GM12878 (cell line): ENCODE data around the gene ARRDC5. TPM values are rescaled to one million over a fixed set of nuclear protein-coding genes. Genes with fewer than 3 reads are reported as not detected.

Experiments used
- CHD1 ChIP-seq: IDR thresholded peaks from 2 replicates; pipeline ENCODE4 v1.6.1; 2012; ENCODE audit warnings: low read depth, low read length, improper control_type of control experiment
- CREM ChIP-seq: IDR thresholded peaks from 2 replicates; pipeline ENCODE4 v1.6.1; 2014; ENCODE audit warnings: antibody characterized with exemption, low read depth
- ESRRA ChIP-seq: IDR thresholded peaks from 2 replicates; pipeline ENCODE4 v1.6.1; 2012; ENCODE audit warnings: mild to moderate bottlenecking, low read length, improper control_type of control experiment
- EZH2 ChIP-seq: IDR thresholded peaks from 2 replicates; pipeline ENCODE4 v1.6.1; 2012; ENCODE audit warnings: low read depth, mild to moderate bottlenecking, control low read depth, inconsistent platforms, low read length, borderline replicate concordance; ENCODE audit not compliant: control insufficient read depth
- HDAC6 ChIP-seq: fragments of 200-600 bp; sonication (generic); IDR thresholded peaks from one replicate; pipeline ENCODE4 v1.8.0; 2017; ENCODE audit warnings: antibody characterized with exemption; ENCODE audit not compliant: unreplicated experiment
- KDM1A ChIP-seq: fragments of 200-600 bp; sonication (generic); IDR thresholded peaks from 2 replicates; pipeline ENCODE4 v1.6.1; 2016; ENCODE audit warnings: borderline replicate concordance
- KLF5 ChIP-seq: fragments of 450-650 bp; IDR thresholded peaks from 2 replicates; pipeline ENCODE4 v1.6.1; 2014; ENCODE audit warnings: mild to moderate bottlenecking; ENCODE audit not compliant: partially characterized antibody
- MXI1 ChIP-seq: fragments of 150-350 bp; IDR thresholded peaks from 2 replicates; pipeline ENCODE4 v1.6.1; 2011; ENCODE audit warnings: low read depth, mild to moderate bottlenecking, inconsistent platforms, low read length, improper control_type of control experiment
- NFIC ChIP-seq: IDR thresholded peaks from 2 replicates; pipeline ENCODE4 v1.6.1; 2012; ENCODE audit warnings: low read depth, mild to moderate bottlenecking, inconsistent platforms, low read length, moderate library complexity
- NR2C1 ChIP-seq: fragments of 450-650 bp; IDR thresholded peaks from 2 replicates; pipeline ENCODE4 v1.6.1; 2017; ENCODE audit warnings: antibody characterized with exemption, mild to moderate bottlenecking, moderate library complexity
- PAX5 ChIP-seq: IDR thresholded peaks from 2 replicates; pipeline ENCODE4 v1.6.1; 2011; ENCODE audit warnings: low read depth, low read length, borderline replicate concordance
- PML ChIP-seq: IDR thresholded peaks from 2 replicates; pipeline ENCODE4 v1.6.1; 2012; ENCODE audit warnings: low read length, inconsistent platforms
- POLR2AphosphoS5 ChIP-seq: IDR thresholded peaks from 2 replicates; pipeline ENCODE4 v1.6.1; 2011; ENCODE audit warnings: mild to moderate bottlenecking, low read length, inconsistent platforms
- POU2F2 ChIP-seq: IDR thresholded peaks from 3 replicates; pipeline ENCODE4 v1.6.1; 2011; ENCODE audit warnings: low read depth, mild to moderate bottlenecking, low read length, borderline replicate concordance
- RBBP5 ChIP-seq: fragments of 200-600 bp; sonication (generic); conservative IDR thresholded peaks from 2 replicates; pipeline ENCODE4 v1.6.1; 2016
- RCOR1 ChIP-seq: conservative IDR thresholded peaks from 2 replicates; pipeline ENCODE4 v1.6.1; 2012; ENCODE audit warnings: low read depth, low read length, improper control_type of control experiment
- RELA ChIP-seq: fragments of 450-650 bp; IDR thresholded peaks from 2 replicates; pipeline ENCODE4 v1.8.0; 2014; ENCODE audit warnings: borderline replicate concordance; ENCODE audit not compliant: partially characterized antibody
- RUNX3 ChIP-seq: IDR thresholded peaks from 2 replicates; pipeline ENCODE4 v1.6.1; 2012; ENCODE audit warnings: low read length, inconsistent platforms
- SIN3A ChIP-seq: IDR thresholded peaks from 2 replicates; pipeline ENCODE4 v1.6.1; 2012; ENCODE audit warnings: low read depth, low read length, improper control_type of control experiment
- SREBF1 ChIP-seq: IDR thresholded peaks from 2 replicates; pipeline ENCODE4 v1.6.1; 2012; ENCODE audit warnings: mild to moderate bottlenecking, low read length
- ZNF622 ChIP-seq: fragments of 450-650 bp; IDR thresholded peaks from 2 replicates; pipeline ENCODE4 v1.6.1; 2017; ENCODE audit warnings: mild to moderate bottlenecking, inconsistent platforms
- polyA plus RNA-seq, 11 experiments: library from polyadenylated mRNA; depleted of rRNA in 4 of 11; unstranded in 6 of 11; stranded (reverse) in 5 of 11; fragments of >200 nt; fragmentation: Nextera tagmentation in 4 of 11; fragmentation: Illumina TruSeq in 1 of 11; extraction: Ambion mirVana in 4 of 11; extraction: Trizol in 1 of 11; gene quantifications; 1 replicate in 1 of 11; 2 replicates in 10 of 11; pipeline versions ENCODE4 v1.2.1 to v1.2.3, GENCODE V29; 2011 to 2016; ENCODE audit warnings: inconsistent platforms in 2 of 11, missing spikeins in 2 of 11, low read depth in 1 of 11
- total RNA-seq, 4 experiments: library from RNA; depleted of rRNA in 3 of 4; stranded (reverse); fragments of >200 nt in 3 of 4; fragmentation: Illumina TruSeq in 1 of 4; extraction: Trizol in 1 of 4; gene quantifications; 2 replicates each; pipeline versions ENCODE4 v1.2.1 to v1.2.3, GENCODE V29; 2013 to 2021
- TF ChIP-seq, protein P1 (sequence below): fragments of 450-650 bp; formaldehyde crosslinking; IDR thresholded peaks from 2 replicates; pipeline ENCODE4 v1.5.0; 2022; ENCODE audit warnings: mild to moderate bottlenecking, missing genetic modification characterization
- TF ChIP-seq, protein P2 (sequence below): fragments of 450-650 bp; IDR thresholded peaks from 2 replicates; pipeline ENCODE4 v1.6.1; 2016; ENCODE audit warnings: mild to moderate bottlenecking
- TF ChIP-seq, protein P3 (sequence below): fragments of 450-650 bp; IDR thresholded peaks from 2 replicates; pipeline ENCODE4 v1.6.1; 2016; ENCODE audit warnings: mild to moderate bottlenecking
- TF ChIP-seq, protein P4 (sequence below): IDR thresholded peaks from 2 replicates; pipeline ENCODE4 v1.6.1; 2011; ENCODE audit warnings: low read depth, mild to moderate bottlenecking, low read length, moderate library complexity, borderline replicate concordance; ENCODE audit errors: extremely low read depth

ARRDC5 gene
- total and polyA plus RNA-seq, 10 of the 15 experiments (the other 5 are each of a cell fraction or from before 2014, with no cell fraction given): 0.03 to 0.38 (median 0.12) TPM; not detected in 2

DNA sequence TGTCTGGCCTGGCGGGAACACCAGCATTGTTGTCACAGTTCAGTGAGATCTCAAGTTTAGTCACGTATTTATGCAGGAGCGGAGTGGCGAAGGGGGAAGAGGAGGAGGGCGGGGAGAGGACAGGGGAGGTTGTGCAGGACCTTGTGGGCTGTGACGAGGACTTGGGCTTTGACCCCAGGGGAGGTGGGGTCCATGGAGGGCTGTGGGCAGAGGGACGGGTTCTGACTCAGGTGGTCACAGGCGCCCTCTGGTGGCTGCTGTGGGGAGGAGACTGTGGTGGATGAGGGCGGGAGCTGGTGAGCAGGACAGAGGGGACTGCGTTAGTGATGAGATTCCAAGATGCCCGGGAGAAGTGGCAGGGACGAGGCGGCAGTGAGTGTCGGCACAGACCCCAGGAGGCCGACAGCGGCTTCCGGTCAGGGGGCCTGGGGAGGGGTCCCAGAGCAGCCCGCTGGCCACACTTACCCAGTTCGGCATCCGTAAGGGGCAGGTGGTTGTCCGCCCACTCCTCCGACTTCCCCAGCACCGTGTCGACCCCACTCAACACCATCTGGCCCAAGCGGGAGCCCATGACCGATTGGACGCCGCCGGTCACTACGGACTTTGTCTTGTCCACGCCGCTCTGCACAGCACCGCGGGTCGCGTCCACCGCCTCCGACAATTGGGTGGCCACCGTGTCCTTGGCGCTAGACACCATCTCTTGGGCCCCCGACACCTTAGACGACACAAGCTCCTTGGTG is 51.0 kb downstream of the ARRDC5 start (continued):
- TF ChIP-seq RELA (peak; percentile 65), HDAC6 (no peak), NR2C1 (peak; percentile 47), MXI1 (no peak), ESRRA (no peak), KDM1A (no peak), POU2F2 (0 out of 3 replicates have a peak, but pooled peaks have one; percentile 4), EZH2 (no peak), SREBF1 (no peak), RUNX3 (peak; percentile 80), PAX5 (peak; percentile 61; the same call in 1 of the 2 replicates), CREM (peak; percentile 19; the same call in 1 of the 2 replicates), PML (no peak), ZNF622 (no peak), RBBP5 (no peak), CHD1 (no peak), KLF5 (no peak), SIN3A (no peak), NFIC (no peak), POLR2AphosphoS5 (no peak), RCOR1 (no peak)
- TF ChIP-seq, protein P1, sequence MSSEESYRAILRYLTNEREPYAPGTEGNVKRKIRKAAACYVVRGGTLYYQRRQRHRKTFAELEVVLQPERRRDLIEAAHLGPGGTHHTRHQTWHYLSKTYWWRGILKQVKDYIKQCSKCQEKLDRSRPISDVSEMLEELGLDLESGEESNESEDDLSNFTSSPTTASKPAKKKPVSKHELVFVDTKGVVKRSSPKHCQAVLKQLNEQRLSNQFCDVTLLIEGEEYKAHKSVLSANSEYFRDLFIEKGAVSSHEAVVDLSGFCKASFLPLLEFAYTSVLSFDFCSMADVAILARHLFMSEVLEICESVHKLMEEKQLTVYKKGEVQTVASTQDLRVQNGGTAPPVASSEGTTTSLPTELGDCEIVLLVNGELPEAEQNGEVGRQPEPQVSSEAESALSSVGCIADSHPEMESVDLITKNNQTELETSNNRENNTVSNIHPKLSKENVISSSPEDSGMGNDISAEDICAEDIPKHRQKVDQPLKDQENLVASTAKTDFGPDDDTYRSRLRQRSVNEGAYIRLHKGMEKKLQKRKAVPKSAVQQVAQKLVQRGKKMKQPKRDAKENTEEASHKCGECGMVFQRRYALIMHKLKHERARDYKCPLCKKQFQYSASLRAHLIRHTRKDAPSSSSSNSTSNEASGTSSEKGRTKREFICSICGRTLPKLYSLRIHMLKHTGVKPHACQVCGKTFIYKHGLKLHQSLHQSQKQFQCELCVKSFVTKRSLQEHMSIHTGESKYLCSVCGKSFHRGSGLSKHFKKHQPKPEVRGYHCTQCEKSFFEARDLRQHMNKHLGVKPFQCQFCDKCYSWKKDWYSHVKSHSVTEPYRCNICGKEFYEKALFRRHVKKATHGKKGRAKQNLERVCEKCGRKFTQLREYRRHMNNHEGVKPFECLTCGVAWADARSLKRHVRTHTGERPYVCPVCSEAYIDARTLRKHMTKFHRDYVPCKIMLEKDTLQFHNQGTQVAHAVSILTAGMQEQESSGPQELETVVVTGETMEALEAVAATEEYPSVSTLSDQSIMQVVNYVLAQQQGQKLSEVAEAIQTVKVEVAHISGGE (CRISPR knock-in tag): no peak
- TF ChIP-seq, protein P2, sequence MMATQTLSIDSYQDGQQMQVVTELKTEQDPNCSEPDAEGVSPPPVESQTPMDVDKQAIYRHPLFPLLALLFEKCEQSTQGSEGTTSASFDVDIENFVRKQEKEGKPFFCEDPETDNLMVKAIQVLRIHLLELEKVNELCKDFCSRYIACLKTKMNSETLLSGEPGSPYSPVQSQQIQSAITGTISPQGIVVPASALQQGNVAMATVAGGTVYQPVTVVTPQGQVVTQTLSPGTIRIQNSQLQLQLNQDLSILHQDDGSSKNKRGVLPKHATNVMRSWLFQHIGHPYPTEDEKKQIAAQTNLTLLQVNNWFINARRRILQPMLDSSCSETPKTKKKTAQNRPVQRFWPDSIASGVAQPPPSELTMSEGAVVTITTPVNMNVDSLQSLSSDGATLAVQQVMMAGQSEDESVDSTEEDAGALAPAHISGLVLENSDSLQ: no peak
- TF ChIP-seq, protein P3, sequence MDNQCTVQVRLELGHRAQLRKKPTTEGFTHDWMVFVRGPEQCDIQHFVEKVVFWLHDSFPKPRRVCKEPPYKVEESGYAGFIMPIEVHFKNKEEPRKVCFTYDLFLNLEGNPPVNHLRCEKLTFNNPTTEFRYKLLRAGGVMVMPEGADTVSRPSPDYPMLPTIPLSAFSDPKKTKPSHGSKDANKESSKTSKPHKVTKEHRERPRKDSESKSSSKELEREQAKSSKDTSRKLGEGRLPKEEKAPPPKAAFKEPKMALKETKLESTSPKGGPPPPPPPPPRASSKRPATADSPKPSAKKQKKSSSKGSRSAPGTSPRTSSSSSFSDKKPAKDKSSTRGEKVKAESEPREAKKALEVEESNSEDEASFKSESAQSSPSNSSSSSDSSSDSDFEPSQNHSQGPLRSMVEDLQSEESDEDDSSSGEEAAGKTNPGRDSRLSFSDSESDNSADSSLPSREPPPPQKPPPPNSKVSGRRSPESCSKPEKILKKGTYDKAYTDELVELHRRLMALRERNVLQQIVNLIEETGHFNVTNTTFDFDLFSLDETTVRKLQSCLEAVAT: 0 out of 2 replicates have a peak, but pooled peaks have one; percentile 32
- TF ChIP-seq, protein P4, sequence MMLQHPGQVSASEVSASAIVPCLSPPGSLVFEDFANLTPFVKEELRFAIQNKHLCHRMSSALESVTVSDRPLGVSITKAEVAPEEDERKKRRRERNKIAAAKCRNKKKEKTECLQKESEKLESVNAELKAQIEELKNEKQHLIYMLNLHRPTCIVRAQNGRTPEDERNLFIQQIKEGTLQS: no peak
